ENCODE measurements around the gene RASAL1. TPM values are rescaled to one million over a fixed set of nuclear protein-coding genes. Genes with fewer than 3 reads are reported as not detected.

Gene RASAL1
- total RNA-seq, 4 donors from 2014 or later: 17.4 to 98.7 (median 56.6) TPM

DNA sequence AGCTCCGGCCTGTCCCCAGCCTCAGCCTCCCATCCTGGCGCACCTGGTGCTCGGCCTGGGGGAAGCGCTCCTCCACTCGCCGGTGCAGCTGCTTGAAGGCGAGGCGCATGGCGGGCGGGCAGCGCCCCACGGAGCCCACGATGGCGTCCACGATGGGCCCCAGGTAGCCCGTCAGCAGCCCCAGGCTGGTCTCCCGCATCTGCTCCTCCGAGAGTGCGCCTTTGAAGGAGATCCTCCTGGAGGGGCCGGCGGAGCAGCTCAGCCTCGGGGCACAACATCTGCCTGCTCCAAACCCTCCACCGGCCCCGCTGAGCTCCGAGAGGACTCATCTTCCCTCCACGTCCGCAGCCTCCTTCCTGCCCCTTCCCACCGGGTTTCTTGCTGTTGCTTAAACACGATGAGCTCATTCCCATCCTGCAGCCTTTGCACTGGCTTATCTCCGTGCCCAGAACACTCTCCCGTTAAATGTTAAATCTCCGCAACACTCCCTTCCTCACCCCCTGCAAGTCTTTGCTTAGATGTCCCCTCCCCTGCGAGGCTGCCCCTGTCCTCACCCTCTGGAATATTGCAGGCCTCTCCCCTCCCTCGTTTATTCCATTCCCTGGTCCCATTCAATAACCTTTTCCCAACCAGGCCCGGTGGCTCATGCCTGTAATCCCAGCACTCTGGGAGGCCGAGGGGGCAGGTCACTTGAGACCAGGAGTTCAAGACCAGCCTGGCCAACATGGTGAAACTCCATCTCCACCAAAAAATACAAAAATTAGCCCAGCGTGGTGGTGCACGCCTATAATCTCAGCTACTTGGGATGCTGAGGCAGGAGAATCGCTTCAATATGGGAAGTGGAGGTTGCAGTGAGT is 23.3 kb downstream of the RASAL1 start:
- Histone ChIP-seq H3K9me3 (no peaks in the 10 kb centered on the region), H3K36me3 (peaks cover 0 to 31% (median 6%) of the 10 kb centered on the region in 3 donors), H3K4me3 (no peak overlapping the region), H3K27ac (no peak overlapping the region), H3K27me3 (peaks cover 0 to 16% (median 0%) of the 10 kb centered on the region in 4 donors), H3K4me1 (peaks cover 0 to 3% (median 0%) of the 10 kb centered on the region in 3 donors)
- TF ChIP-seq, protein P1, sequence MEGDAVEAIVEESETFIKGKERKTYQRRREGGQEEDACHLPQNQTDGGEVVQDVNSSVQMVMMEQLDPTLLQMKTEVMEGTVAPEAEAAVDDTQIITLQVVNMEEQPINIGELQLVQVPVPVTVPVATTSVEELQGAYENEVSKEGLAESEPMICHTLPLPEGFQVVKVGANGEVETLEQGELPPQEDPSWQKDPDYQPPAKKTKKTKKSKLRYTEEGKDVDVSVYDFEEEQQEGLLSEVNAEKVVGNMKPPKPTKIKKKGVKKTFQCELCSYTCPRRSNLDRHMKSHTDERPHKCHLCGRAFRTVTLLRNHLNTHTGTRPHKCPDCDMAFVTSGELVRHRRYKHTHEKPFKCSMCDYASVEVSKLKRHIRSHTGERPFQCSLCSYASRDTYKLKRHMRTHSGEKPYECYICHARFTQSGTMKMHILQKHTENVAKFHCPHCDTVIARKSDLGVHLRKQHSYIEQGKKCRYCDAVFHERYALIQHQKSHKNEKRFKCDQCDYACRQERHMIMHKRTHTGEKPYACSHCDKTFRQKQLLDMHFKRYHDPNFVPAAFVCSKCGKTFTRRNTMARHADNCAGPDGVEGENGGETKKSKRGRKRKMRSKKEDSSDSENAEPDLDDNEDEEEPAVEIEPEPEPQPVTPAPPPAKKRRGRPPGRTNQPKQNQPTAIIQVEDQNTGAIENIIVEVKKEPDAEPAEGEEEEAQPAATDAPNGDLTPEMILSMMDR (IDR thresholded peaks at IDR 0.05): no peak
- no peak for TF ChIP-seq POLR2A (IDR thresholded peaks at IDR 0.05)
- WGBS, 2 donors: 64 to 66% methylated on average over 17 to 18 of the region's 39 CpGs
- DNase-seq: no peak
- intact Hi-C loops (cut with DNase I): no loop called here

- H3K27ac ChIP-seq: no peak overlapping the region
- intact Hi-C loops (cut with DNase I): no loop called here
Measured at GRCh38 chr12:113111247-113111646, 24.3 kb downstream of the RASAL1 start.

DNA sequence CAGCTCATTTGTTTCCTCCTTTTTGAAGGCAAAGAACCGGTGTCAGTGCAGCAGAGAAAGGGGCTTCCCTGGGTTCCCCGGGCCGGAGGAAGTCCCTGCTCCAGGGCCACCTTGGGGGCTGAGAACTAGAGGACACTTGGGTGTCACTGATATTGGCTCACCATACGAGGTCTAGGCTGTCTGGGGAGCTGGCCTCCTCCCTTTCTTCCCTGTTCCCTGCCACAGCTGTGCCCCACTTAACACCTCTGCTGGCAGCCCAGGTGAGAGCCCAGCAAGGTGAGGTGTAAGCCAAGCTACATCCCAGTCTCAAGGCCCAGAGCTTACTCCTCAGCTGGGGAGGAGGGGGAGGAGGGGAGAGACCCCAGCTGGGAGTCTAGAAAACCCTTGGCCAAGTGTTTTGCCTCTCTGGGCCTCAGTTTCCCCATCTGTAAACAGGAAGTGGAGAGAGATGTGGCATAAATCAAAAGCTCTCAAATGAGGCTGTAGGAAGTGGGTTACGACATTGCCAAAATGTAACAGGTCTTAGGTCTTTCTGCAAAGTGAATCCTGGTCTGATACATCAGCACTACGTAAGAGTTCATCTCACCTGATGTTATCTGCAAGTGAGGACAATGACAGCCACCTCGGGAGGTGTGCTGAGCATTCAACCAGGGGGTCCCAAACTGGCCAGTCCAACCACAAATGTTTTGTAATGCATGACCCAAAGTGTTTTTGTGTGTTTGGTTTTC is 25.5 kb downstream of the RASAL1 start:
- DNase-seq: no peak
- Histone ChIP-seq H3K4me3 (no peak overlapping the region), H3K4me1 (no peaks in the 10 kb centered on the region), H3K27me3 (peaks cover 0 to 16% (median 0%) of the 10 kb centered on the region in 4 donors), H3K9me3 (no peaks in the 10 kb centered on the region), H3K36me3 (peaks cover 0 to 44% (median 6%) of the 10 kb centered on the region in 3 donors), H3K27ac (no peak overlapping the region)
- intact Hi-C loops (cut with DNase I): no loop called here
- TF ChIP-seq POLR2A (IDR thresholded peaks at IDR 0.05): no peak
- TF ChIP-seq, protein P1 (IDR thresholded peaks at IDR 0.05): no peak
- WGBS, 2 donors: 38 to 46% methylated on average over 7 of the region's 7 CpGs

More at GRCh38 chr12:113111247-113111646, 24.3 kb downstream of the RASAL1 start:
- no peak for DNase-seq
- Histone ChIP-seq H3K9me3 (no peaks in the 10 kb centered on the region), H3K4me1 (no peaks in the 10 kb centered on the region), H3K27me3 (peaks cover 0 to 16% (median 0%) of the 10 kb centered on the region in 4 donors), H3K36me3 (peaks cover 0 to 40% (median 6%) of the 10 kb centered on the region in 3 donors), H3K4me3 (no peak overlapping the region)
- TF ChIP-seq, protein P1 (IDR thresholded peaks at IDR 0.05): no peak
- TF ChIP-seq POLR2A (IDR thresholded peaks at IDR 0.05): no peak
- 80 to 81% methylated on average over 3 of the region's 3 CpGs for WGBS, 2 donors

GRCh38 chr12:113109360-113109759 is 26.2 kb downstream of the RASAL1 start:
- no peak for DNase-seq
- Histone ChIP-seq H3K36me3 (peaks cover 0 to 44% (median 6%) of the 10 kb centered on the region in 3 donors), H3K4me1 (no peaks in the 10 kb centered on the region), H3K9me3 (no peaks in the 10 kb centered on the region), H3K27ac (no peak overlapping the region), H3K27me3 (peaks cover 0 to 17% (median 0%) of the 10 kb centered on the region in 4 donors), H3K4me3 (no peak overlapping the region)
- intact Hi-C loops (cut with DNase I): no loop called here
- TF ChIP-seq, protein P1 (IDR thresholded peaks at IDR 0.05): no peak
- no peak for TF ChIP-seq POLR2A (IDR thresholded peaks at IDR 0.05)
- WGBS, 2 donors: 52 to 70% methylated on average over 3 to 5 of the region's 5 CpGs

GRCh38 chr12:113108308-113108707 is 27.3 kb downstream of the RASAL1 start:
- no peak overlapping the region for H3K4me3 ChIP-seq
- peaks cover 0 to 7% (median 0%) of the 10 kb centered on the region in 3 donors for H3K4me1 ChIP-seq
- H3K36me3 ChIP-seq: peaks cover 0 to 44% (median 6%) of the 10 kb centered on the region in 3 donors
- DNase-seq: no peak
- intact Hi-C loops (cut with DNase I): no loop called here
- peaks cover 0 to 23% (median 0%) of the 10 kb centered on the region in 4 donors for H3K27me3 ChIP-seq
- H3K9me3 ChIP-seq: no peaks in the 10 kb centered on the region
- H3K27ac ChIP-seq: no peak overlapping the region
- TF ChIP-seq POLR2A (IDR thresholded peaks at IDR 0.05): no peak
- TF ChIP-seq, protein P1 (IDR thresholded peaks at IDR 0.05): no peak
- WGBS, 2 donors: 86 to 91% methylated on average over 4 of the region's 4 CpGs

Data from esophagus squamous epithelium (tissue), 5 donors.